MG63 (cell line): ENCODE results near the gene ARHGAP30. TPM values are rescaled to one million over a fixed set of nuclear protein-coding genes. Genes with fewer than 3 reads are reported as not detected.

Experiments
- DNase-seq: peaks from one replicate; pipeline ENCODE4 v3.0.0-alpha.2; 2020
- H3K27me3 ChIP-seq: fragments of 250-450 bp; sonication (Bioruptor Pico); 2 replicates; pipeline ENCODE4 v1.5.1; 2020; ENCODE audit warnings: mild to moderate bottlenecking, moderate library complexity
- H3K36me3 ChIP-seq: fragments of 250-450 bp; sonication (Bioruptor Pico); 2 replicates; pipeline ENCODE4 v1.5.1; 2020; ENCODE audit warnings: mild to moderate bottlenecking, moderate library complexity
- H3K4me3 ChIP-seq: fragments of 250-450 bp; sonication (Bioruptor Pico); 2 replicates; pipeline ENCODE4 v1.5.1; 2020; ENCODE audit warnings: mild to moderate bottlenecking, moderate library complexity
- H3K9me3 ChIP-seq: fragments of 250-450 bp; sonication (Bioruptor Pico); 2 replicates; pipeline ENCODE4 v1.5.1; 2020; ENCODE audit warnings: mild to moderate bottlenecking, moderate library complexity
- total RNA-seq: library from RNA; depleted of rRNA; stranded (reverse); fragments of >200 nt; shearing (Covaris generic); gene quantifications from 2 replicates; pipeline ENCODE4 v1.2.3, GENCODE V29; 2014; ENCODE audit warnings: low replicate concordance

Gene ARHGAP30
- total RNA-seq, 1 experiment from 2014 or later, result not detected

DNA sequence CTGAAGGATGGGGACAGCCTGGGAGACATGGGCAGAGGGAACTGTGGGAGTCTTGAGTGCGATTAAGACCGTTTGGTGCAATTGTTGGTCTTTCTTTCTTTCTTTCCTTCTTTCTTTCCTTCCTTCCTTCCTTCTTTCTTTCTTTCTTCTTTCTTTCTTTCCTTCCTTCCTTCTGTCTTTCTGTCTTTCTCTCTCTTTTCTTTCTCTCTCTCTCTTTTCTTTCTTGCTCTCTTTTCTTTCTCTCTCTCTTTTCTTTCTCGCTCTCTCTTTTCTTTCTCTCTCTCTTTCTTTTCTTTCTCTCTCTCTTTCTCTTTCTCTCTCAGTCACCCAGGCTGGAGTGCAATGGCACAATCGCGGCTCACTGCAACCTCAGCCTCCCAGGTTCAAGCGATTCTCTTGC is 25.5 kb upstream of the ARHGAP30 start:
- H3K4me3 ChIP-seq, result no peak overlapping the region
- no peaks in the 10 kb centered on the region for H3K27me3 ChIP-seq
- H3K9me3 ChIP-seq, result no peaks in the 10 kb centered on the region
- H3K36me3 ChIP-seq, result peaks cover 15% of the 10 kb centered on the region
- DNase-seq, result no peak

GRCh38 chr1:161094481-161094880 is 24.8 kb upstream of the ARHGAP30 start:
- no peak for DNase-seq
- Histone ChIP-seq H3K27me3 (no peaks in the 10 kb centered on the region), H3K9me3 (no peaks in the 10 kb centered on the region), H3K36me3 (peaks cover 8% of the 10 kb centered on the region), H3K4me3 (no peak overlapping the region)

GRCh38 chr1:161092621-161093028 is 22.9 kb upstream of the ARHGAP30 start:
- Histone ChIP-seq H3K27me3 (no peaks in the 10 kb centered on the region), H3K36me3 (no peaks in the 10 kb centered on the region; the same call in 1 of the 2 replicates), H3K4me3 (no peak overlapping the region), H3K9me3 (no peaks in the 10 kb centered on the region)
- peak; percentile 47 for DNase-seq

DNA sequence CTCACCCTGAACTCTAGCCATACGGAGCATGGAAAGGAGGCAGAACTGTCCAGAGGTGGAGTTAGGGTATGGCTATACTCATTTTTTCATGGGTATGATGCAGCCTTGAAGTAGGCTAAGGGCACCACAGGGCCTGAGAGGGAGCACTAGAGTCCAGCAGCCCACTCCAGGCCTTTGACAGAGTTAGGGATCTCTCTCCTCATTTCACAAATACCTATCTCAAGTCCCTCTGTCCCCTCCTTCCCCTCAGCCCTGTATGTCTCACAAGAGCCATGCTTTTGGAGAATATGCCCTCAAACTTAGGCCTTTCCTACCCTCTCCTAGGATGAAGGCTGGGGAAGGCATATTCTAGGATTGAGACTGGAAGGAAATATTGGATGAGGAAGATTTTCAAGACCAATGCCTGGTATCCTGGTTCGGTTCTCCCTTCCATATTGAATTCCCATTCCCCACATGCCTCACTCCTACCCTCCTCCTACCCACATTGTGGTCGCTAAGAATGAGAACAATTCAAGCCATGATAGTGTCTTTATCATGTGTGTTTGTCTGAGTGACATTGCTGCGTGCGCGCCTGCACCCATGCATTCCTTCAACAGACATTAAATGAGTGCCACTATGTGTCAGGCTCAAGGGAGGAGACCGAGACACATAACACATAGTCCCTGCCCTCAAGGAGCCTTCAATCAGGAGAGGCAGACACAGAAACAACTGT is 22.3 kb upstream of the ARHGAP30 start:
- Histone ChIP-seq H3K36me3 (no peaks in the 10 kb centered on the region; the same call in 1 of the 2 replicates), H3K4me3 (no peak overlapping the region), H3K9me3 (no peaks in the 10 kb centered on the region), H3K27me3 (no peaks in the 10 kb centered on the region)
- no peak for DNase-seq

DNA sequence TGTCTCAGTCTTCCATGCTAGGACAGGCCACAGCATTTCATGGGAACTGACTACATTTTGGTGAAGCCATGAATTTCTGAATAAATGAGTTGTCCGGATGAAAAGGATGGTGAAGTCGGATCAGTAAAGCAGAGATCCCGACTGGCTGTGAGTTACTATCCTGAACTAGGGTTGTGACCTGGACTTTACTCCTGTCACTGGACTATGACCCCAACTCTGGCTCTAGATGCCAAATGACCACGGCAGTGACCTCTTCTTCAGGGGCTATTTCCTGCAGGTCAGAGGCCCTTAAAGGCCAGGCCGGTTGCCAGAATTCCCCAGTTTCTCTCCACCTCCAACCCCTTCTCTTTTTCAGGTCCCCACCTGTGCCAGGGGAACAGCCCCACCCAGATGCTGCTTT is 21.4 kb upstream of the ARHGAP30 start:
- DNase-seq, result no peak
- H3K27me3 ChIP-seq, result no peaks in the 10 kb centered on the region
- no peaks in the 10 kb centered on the region; the same call in 1 of the 2 replicates for H3K36me3 ChIP-seq

DNA sequence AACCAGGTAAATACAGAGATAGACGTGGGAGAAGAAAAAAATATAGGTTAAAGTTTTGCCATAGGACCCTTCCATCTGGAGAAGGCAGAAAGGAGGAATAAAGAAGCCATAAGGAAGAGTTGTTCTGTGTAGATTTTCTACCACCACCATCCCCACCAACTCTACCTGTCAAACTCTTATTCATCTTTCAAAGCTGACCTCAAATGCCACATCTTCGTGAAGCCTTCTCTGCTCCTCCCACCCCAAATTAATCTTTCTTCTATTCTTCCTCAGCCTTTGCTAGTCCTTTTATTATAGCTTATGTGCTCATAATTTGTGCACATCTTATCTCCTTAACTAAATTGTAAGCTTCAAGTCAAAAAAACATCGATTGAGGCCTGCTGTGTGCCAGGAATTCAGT is 20.9 kb upstream of the ARHGAP30 start:
- DNase-seq, result no peak

More for the DNA sequence above, 21.4 kb upstream of the ARHGAP30 start:
- H3K4me3 ChIP-seq, result no peak overlapping the region
- no peaks in the 10 kb centered on the region for H3K9me3 ChIP-seq

GRCh38 chr1:161089938-161090337 is 20.2 kb upstream of the ARHGAP30 start:
- Histone ChIP-seq H3K9me3 (no peaks in the 10 kb centered on the region), H3K27me3 (no peaks in the 10 kb centered on the region), H3K36me3 (no peaks in the 10 kb centered on the region), H3K4me3 (no peak overlapping the region)
- no peak for DNase-seq

More for the DNA sequence above, 20.9 kb upstream of the ARHGAP30 start:
- Histone ChIP-seq H3K36me3 (no peaks in the 10 kb centered on the region; the same call in 1 of the 2 replicates), H3K27me3 (no peaks in the 10 kb centered on the region), H3K9me3 (no peaks in the 10 kb centered on the region), H3K4me3 (no peak overlapping the region)

DNA sequence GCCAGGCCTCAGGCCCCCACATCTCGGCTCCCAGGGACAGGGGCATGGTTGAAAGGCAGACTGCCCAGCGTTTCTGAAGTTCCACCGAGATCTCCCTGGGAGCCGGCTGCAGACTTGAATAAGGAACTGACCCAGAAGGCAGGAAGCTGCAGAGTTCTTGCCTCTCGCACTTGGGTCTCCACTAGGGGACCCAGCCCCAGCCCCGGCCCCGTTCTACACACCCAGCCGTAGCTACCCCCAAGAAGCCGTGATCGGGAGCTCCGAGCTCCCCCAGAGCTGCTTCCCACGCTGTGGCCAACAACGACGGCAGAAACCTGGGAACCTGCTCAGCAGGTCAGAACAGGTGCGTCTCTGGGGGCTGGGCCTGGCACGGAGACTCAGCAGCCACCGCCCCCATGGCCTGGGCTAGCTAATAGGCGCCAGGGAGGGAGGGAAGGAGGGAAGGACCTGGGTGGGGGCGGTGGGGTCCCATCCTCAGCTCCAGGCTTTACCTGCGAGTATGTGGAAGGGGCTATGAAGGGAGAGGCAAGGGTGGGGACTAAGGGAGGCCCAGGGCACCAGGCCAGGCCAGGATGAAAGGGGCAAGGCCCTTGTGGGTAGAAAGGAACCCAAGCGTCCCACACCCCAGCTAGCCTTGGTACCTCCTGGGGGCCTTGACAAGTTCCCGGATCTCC is 19.7 kb upstream of the ARHGAP30 start, which contains the start of gene NECTIN4:
Gene NECTIN4 (minus strand): TSS at position 308 of the 674 bp plus-strand sequence. CDS start 262 bp downstream, at position 46.
- no peak for DNase-seq
- no peaks in the 10 kb centered on the region for H3K27me3 ChIP-seq
- no peaks in the 10 kb centered on the region for H3K36me3 ChIP-seq
- H3K4me3 ChIP-seq, result no peak within 1 kb of the TSS
- H3K9me3 ChIP-seq, result no peaks in the 10 kb centered on the region

DNA sequence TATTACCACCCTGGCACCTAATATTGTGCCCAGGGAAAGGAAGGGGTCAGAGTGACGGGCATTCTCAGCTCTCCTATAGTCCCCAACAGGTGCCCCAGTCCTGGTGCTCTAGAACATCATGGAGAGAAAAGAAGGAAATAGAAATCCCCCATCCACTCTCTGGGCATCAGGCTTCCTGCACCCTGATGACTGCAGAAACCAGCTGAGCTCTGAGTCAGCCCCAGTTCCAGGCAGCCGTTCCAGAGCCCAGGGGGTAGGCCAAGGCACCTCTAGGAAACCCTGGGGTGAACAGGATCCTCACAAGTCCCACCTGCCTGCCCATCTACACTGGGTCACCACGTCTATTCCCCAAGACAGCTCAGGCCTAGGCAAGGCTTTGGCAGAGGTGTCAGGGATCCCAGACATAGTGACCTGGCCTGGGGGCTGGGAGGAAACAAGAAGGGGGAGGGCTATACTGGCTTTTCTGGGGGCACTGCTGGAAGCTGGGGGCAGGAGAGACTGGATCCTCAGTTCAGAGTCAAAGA is 19.0 kb upstream of the ARHGAP30 start:
- no peaks in the 10 kb centered on the region for H3K9me3 ChIP-seq
- H3K27me3 ChIP-seq, result no peaks in the 10 kb centered on the region
- H3K4me3 ChIP-seq, result no peak overlapping the region
- no peaks in the 10 kb centered on the region for H3K36me3 ChIP-seq
- DNase-seq, result peak; percentile 50

- no peaks in the 10 kb centered on the region for H3K27me3 ChIP-seq
- no peaks in the 10 kb centered on the region for H3K9me3 ChIP-seq
- no peak for DNase-seq
- no peak overlapping the region for H3K4me3 ChIP-seq
- no peaks in the 10 kb centered on the region for H3K36me3 ChIP-seq
Measured at GRCh38 chr1:161086457-161086856, 16.8 kb upstream of the ARHGAP30 start.

DNA sequence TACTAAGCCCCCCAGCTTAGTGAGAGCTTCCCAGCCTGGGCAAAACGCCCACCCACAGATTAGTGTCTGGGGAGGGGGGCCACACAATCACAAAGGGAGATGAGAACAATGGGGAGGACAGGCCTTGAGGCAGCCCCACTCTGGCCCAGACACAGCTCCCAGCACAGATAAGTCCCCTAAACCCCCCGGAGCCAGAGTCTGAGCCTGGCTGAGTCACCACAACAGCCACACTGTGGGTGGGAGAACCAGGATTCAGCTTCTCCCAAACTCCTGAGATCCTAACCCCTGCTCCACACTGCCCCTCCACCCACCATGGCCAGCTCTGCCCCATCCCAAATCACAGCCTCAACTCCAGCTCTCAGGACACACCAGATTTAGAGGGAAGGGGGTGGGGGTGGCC is 15.5 kb upstream of the ARHGAP30 start:
- H3K9me3 ChIP-seq, result no peaks in the 10 kb centered on the region
- H3K4me3 ChIP-seq, result no peak overlapping the region
- H3K27me3 ChIP-seq, result no peaks in the 10 kb centered on the region
- DNase-seq, result peak; percentile 59
- H3K36me3 ChIP-seq, result no peaks in the 10 kb centered on the region

GRCh38 chr1:161084597-161084988 is 14.9 kb upstream of the ARHGAP30 start:
- Histone ChIP-seq H3K9me3 (no peaks in the 10 kb centered on the region), H3K27me3 (no peaks in the 10 kb centered on the region), H3K4me3 (no peak overlapping the region), H3K36me3 (no peaks in the 10 kb centered on the region)
- DNase-seq, result no peak

GRCh38 chr1:161083748-161084596 is 14.3 kb upstream of the ARHGAP30 start:
- no peak for DNase-seq
- no peaks in the 10 kb centered on the region for H3K27me3 ChIP-seq
- no peaks in the 10 kb centered on the region for H3K9me3 ChIP-seq
- H3K36me3 ChIP-seq, result no peaks in the 10 kb centered on the region
- no peak overlapping the region for H3K4me3 ChIP-seq

GRCh38 chr1:161082996-161083747 is 13.5 kb upstream of the ARHGAP30 start:
- H3K27me3 ChIP-seq, result no peaks in the 10 kb centered on the region

GRCh38 chr1:161082483-161082882 is 12.8 kb upstream of the ARHGAP30 start:
- no peaks in the 10 kb centered on the region for H3K9me3 ChIP-seq
- no peak overlapping the region for H3K4me3 ChIP-seq
- no peaks in the 10 kb centered on the region for H3K36me3 ChIP-seq
- H3K27me3 ChIP-seq, result no peaks in the 10 kb centered on the region
- DNase-seq, result no peak

More at GRCh38 chr1:161082996-161083747, 13.5 kb upstream of the ARHGAP30 start:
- Histone ChIP-seq H3K36me3 (no peaks in the 10 kb centered on the region), H3K4me3 (no peak overlapping the region), H3K9me3 (no peaks in the 10 kb centered on the region)
- DNase-seq, result peak; percentile 94

DNA sequence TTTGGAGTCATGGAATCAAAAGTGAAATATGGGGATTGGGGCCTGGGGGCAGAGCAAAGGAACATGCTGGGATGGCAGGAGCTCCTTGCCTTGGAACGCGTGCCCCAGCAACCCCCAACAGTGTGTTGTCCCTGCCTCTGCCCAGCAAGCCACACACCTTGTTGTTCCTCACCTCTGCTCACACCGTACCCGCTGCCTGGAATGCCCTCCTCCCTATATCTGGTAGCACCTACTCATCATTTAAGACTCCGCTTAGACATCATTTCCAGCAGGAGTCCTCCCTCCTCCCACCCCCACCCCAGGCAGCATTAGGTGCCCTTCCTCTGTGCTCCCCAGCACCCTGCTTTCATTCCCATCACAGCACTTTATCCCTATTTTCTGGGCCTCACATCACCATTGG is 11.8 kb upstream of the ARHGAP30 start:
- no peak for DNase-seq
- H3K9me3 ChIP-seq, result no peaks in the 10 kb centered on the region

More for the DNA sequence above, 11.8 kb upstream of the ARHGAP30 start:
- Histone ChIP-seq H3K36me3 (no peaks in the 10 kb centered on the region), H3K27me3 (no peaks in the 10 kb centered on the region), H3K4me3 (no peak overlapping the region)
